Measurements from ENCODE around the gene ZFP36. TPM values are rescaled to one million over a fixed set of nuclear protein-coding genes. Genes with fewer than 3 reads are reported as not detected.

The ZFP36 gene
- total RNA-seq, 1 donor from 2014 or later: 105 TPM

DNA sequence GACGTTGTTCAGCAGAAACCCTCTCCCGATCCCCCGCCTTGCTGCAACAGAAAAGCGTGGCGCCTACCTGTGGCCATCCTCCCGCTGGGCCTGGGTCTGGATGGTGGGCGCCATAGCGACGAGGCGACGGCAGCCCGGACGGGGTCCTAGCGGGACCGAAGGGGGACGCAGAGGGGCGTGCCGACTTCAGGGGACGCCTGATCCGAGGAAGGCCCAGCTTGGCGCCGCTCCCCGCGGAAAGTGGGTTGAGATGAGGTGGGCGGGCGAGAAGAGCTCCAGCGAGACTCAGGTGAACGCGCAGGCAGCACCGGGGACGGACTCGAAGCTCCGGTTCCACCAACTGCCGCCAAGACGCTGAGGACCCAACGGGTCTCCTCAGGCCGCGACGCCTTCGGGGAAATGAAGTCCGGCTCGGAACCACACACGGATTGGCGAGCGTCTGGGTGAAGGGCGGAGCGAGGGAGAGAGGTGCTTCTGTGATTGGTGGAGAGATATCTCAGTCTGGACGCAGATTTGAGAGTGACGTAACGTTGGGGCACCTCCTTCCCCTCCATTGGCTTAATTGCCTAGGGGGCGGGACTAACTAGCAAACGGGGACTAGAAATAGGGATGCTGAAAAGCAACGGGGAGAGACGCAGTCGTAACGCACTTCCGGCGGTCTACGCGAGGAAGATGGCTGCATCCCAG lies 15.8 kb upstream of the ZFP36 start, which contains the start of the genes MED29 and PAF1:
TSS of gene MED29 (plus strand) at position 628 of the 687 bp plus-strand sequence. CDS start at position 673, 45 bp downstream.
TSS of gene PAF1 (minus strand) at position 356 of the 687 bp plus-strand sequence. CDS start at position 114, 242 bp downstream.
- peak within 1 kb of the TSS; percentile 97 for H3K4me3 Mint-ChIP-seq (ENCODE audit: unreplicated experiment)
- peaks cover 22% of the 10 kb centered on the region for H3K4me1 Mint-ChIP-seq (ENCODE audit: unreplicated experiment)
- H3K27me3 Mint-ChIP-seq (ENCODE audit: unreplicated experiment): no peaks in the 10 kb centered on the region
- H3K9me3 Mint-ChIP-seq (ENCODE audit: unreplicated experiment): no peaks in the 10 kb centered on the region
- TF ChIP-seq, protein P1, sequence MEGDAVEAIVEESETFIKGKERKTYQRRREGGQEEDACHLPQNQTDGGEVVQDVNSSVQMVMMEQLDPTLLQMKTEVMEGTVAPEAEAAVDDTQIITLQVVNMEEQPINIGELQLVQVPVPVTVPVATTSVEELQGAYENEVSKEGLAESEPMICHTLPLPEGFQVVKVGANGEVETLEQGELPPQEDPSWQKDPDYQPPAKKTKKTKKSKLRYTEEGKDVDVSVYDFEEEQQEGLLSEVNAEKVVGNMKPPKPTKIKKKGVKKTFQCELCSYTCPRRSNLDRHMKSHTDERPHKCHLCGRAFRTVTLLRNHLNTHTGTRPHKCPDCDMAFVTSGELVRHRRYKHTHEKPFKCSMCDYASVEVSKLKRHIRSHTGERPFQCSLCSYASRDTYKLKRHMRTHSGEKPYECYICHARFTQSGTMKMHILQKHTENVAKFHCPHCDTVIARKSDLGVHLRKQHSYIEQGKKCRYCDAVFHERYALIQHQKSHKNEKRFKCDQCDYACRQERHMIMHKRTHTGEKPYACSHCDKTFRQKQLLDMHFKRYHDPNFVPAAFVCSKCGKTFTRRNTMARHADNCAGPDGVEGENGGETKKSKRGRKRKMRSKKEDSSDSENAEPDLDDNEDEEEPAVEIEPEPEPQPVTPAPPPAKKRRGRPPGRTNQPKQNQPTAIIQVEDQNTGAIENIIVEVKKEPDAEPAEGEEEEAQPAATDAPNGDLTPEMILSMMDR (IDR thresholded peaks at IDR 0.05): no peak
- DNase-seq (ENCODE audit: extremely low spot score, unreplicated experiment): peak; percentile 98
- H3K27ac Mint-ChIP-seq (ENCODE audit: unreplicated experiment): peak within 1 kb of the TSS; percentile 98
- H3K36me3 Mint-ChIP-seq (ENCODE audit: unreplicated experiment): peaks cover 33% of the 10 kb centered on the region

DNA sequence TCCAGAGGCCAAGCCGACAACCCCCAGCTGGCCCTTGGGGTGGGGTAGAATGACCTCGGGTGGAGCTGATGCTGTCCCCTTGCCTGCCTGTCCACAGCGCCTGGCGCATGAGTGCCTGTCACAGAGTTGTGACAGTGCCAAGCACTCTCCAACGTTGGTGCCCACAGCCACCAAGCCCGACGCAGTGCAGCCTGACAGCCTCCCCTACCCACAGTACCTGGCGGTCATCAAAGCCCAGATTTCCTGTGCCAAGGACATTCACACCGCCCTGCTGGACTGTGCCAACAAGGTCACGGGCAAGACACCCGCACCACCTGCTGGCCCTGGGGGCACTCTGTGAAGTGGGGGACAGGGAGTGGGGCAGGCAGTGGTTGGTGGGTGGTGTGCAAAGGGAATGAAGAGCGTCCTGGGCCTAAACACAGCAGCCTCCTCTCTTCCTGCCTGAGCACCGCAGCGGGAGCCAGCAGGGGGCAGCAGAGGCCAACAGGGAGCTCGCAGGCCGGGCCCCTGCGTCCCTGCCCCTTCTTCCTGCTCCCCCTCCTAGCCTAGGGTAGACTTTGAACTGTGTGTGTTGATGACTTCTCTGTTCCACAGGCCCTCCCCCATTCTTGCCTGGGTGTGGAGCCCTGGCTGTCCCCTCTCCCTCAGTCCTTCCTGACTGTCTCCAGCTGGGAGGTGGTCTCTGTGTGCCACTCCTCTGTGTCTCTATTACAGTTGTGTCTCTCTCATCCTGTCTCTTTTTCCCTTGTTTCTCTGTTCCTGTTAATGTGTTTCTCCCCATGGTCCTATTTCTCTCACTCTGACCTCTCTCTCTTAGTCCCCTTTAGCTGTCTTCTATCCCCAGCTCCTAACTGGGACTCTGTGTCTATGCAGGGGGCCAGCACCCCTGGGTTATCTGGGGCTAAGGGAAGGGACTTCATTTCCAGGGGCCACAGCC lies 9.0 kb upstream of the ZFP36 start:
- peak overlapping the region; percentile 79 for H3K27ac Mint-ChIP-seq (ENCODE audit: unreplicated experiment)
- TF ChIP-seq, protein P1 (IDR thresholded peaks at IDR 0.05): peak; percentile 96
- no peaks in the 10 kb centered on the region for H3K9me3 Mint-ChIP-seq (ENCODE audit: unreplicated experiment)
- H3K4me1 Mint-ChIP-seq (ENCODE audit: unreplicated experiment): peaks cover 27% of the 10 kb centered on the region
- no peak overlapping the region for H3K4me3 Mint-ChIP-seq (ENCODE audit: unreplicated experiment)
- H3K36me3 Mint-ChIP-seq (ENCODE audit: unreplicated experiment): peaks cover 12% of the 10 kb centered on the region
- peak; percentile 93 for DNase-seq (ENCODE audit: extremely low spot score, unreplicated experiment)
- no peaks in the 10 kb centered on the region for H3K27me3 Mint-ChIP-seq (ENCODE audit: unreplicated experiment)

DNA sequence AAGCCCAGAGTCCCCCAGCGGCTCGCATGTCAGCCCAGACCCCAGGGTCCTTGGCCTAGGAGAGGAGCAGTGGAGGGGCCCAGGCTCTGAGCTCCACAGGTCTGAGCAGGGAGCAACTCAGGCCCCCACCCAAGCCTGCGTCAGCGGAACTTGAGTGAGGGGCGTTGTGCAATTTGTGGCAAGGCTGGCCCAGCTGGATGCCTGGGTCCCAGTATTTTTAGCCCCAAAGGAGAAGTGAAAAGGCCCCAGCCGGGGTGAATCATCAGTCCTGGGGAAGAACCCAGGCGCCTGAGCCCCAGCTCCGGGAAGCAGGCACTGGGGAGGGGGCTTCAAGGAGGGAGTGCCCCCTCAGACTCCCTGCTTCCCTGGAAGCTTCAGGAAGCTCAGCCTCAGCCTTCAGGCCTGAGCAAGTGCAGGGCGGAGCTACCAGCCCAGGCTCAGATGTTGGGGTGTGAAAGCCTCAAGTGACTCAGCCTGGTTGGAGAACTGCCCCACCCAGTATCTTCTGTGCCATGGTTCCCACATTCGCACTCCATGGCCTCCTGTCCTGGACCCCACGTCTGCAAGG lies 8.3 kb upstream of the ZFP36 start:
- no peak overlapping the region for H3K4me3 Mint-ChIP-seq (ENCODE audit: unreplicated experiment)
- H3K27me3 Mint-ChIP-seq (ENCODE audit: unreplicated experiment): no peaks in the 10 kb centered on the region
- TF ChIP-seq, protein P1 (IDR thresholded peaks at IDR 0.05): no peak
- H3K27ac Mint-ChIP-seq (ENCODE audit: unreplicated experiment): peak overlapping the region; percentile 79
- DNase-seq (ENCODE audit: extremely low spot score, unreplicated experiment): no peak
- H3K36me3 Mint-ChIP-seq (ENCODE audit: unreplicated experiment): peaks cover 11% of the 10 kb centered on the region
- H3K9me3 Mint-ChIP-seq (ENCODE audit: unreplicated experiment): no peaks in the 10 kb centered on the region
- peaks cover 34% of the 10 kb centered on the region for H3K4me1 Mint-ChIP-seq (ENCODE audit: unreplicated experiment)

DNA sequence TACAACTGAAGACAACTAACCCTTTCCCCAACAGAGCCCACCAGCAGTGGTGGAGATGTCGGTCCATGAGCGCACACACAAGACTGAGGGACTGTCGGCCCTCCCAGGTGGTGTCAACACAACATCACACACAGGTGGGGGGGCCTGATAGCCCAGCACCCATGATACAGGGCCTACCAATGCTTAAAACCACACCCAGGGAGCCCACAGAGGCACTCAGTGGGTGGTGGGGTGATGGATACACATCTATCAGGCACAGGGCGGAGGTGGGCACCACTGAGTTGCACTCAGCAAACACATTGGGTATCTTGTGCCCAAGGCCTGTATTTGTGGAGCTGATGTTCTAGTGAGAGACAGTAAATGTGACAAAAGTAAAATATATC lies 7.0 kb upstream of the ZFP36 start:
- Mint-ChIP-seq H3K27me3 (ENCODE audit: unreplicated experiment) (no peaks in the 10 kb centered on the region), H3K27ac (ENCODE audit: unreplicated experiment) (peak overlapping the region; percentile 32), H3K4me1 (ENCODE audit: unreplicated experiment) (peaks cover 40% of the 10 kb centered on the region), H3K36me3 (ENCODE audit: unreplicated experiment) (peaks cover 5% of the 10 kb centered on the region), H3K4me3 (ENCODE audit: unreplicated experiment) (no peak overlapping the region), H3K9me3 (ENCODE audit: unreplicated experiment) (no peaks in the 10 kb centered on the region)
- TF ChIP-seq, protein P1 (IDR thresholded peaks at IDR 0.05): no peak
- no peak for DNase-seq (ENCODE audit: extremely low spot score, unreplicated experiment)
